ENCODE results near the gene XRCC3. TPM values are rescaled to one million over a fixed set of nuclear protein-coding genes. Genes with fewer than 3 reads are reported as not detected.

XRCC3 gene
- total and polyA plus RNA-seq, 4 experiments from 2014 or later: 2.2 to 12.6 (median 6.7) TPM

GRCh38 chr14:103671911-103672310 lies 43.3 kb downstream of the XRCC3 start:
- CTCF ChIA-PET (ENCODE audit: partially characterized antibody): no interaction called here
- intact Hi-C loops (cut with micrococcal nuclease): no loop called here
- H3K36me3 ChIP-seq (ENCODE audit: insufficient read depth, low read length): peaks cover 53% of the 10 kb centered on the region
- H3K4me1 ChIP-seq (ENCODE audit: insufficient read depth, low read length): no peaks in the 10 kb centered on the region
- peaks cover 0 to 1% (median 0%) of the 10 kb centered on the region in 4 donors for H3K4me1 Mint-ChIP-seq
- peak overlapping the region in 2 of 7 donors; percentile 12 to 39 for H3K27ac Mint-ChIP-seq
- no peak overlapping the region for H3K4me3 Mint-ChIP-seq
- POLR2A ChIA-PET (ENCODE audit: partially characterized antibody): no interaction called here
- H3K4me3 ChIP-seq (ENCODE audit: low read length in 2 of 2): no peak overlapping the region
- no peaks in the 10 kb centered on the region for H3K27me3 ChIP-seq (ENCODE audit: insufficient read depth, low read length)
- H3K36me3 Mint-ChIP-seq: peaks cover 50 to 78% of the 10 kb centered on the region in 2 donors
- no peaks in the 10 kb centered on the region for H3K9me3 Mint-ChIP-seq
- no peaks in the 10 kb centered on the region for H3K9me3 ChIP-seq (ENCODE audit: control insufficient read depth in 1 of 2, low read length in 2 of 2)
- H3K27ac ChIP-seq (ENCODE audit: low read depth, low read length): no peak overlapping the region
- DNase-seq: no peak
- H3K27me3 Mint-ChIP-seq: no peaks in the 10 kb centered on the region

- Histone ChIP-seq H3K9me3 (ENCODE audit: control insufficient read depth in 1 of 2, low read length in 2 of 2) (no peaks in the 10 kb centered on the region), H3K27ac (ENCODE audit: low read depth, low read length) (no peak overlapping the region), H3K4me3 (ENCODE audit: low read length in 2 of 2) (no peak overlapping the region), H3K27me3 (ENCODE audit: insufficient read depth, low read length) (no peaks in the 10 kb centered on the region), H3K4me1 (ENCODE audit: insufficient read depth, low read length) (no peaks in the 10 kb centered on the region), H3K36me3 (ENCODE audit: insufficient read depth, low read length) (peaks cover 50% of the 10 kb centered on the region)
- peaks cover 0 to 4% (median under 1%) of the 10 kb centered on the region in 4 donors for H3K4me1 Mint-ChIP-seq
- no peak for DNase-seq
- ChIA-PET CTCF (ENCODE audit: partially characterized antibody) (no interaction called here), POLR2A (ENCODE audit: partially characterized antibody) (no interaction called here)
- no peaks in the 10 kb centered on the region for H3K9me3 Mint-ChIP-seq
- H3K36me3 Mint-ChIP-seq: peaks cover 37 to 70% of the 10 kb centered on the region in 2 donors
- no peaks in the 10 kb centered on the region for H3K27me3 Mint-ChIP-seq
- intact Hi-C loops (cut with micrococcal nuclease): no loop called here
- no peak overlapping the region for H3K27ac Mint-ChIP-seq
- H3K4me3 Mint-ChIP-seq: no peak overlapping the region
Observed at GRCh38 chr14:103669370-103669769, 45.9 kb downstream of the XRCC3 start.

DNA sequence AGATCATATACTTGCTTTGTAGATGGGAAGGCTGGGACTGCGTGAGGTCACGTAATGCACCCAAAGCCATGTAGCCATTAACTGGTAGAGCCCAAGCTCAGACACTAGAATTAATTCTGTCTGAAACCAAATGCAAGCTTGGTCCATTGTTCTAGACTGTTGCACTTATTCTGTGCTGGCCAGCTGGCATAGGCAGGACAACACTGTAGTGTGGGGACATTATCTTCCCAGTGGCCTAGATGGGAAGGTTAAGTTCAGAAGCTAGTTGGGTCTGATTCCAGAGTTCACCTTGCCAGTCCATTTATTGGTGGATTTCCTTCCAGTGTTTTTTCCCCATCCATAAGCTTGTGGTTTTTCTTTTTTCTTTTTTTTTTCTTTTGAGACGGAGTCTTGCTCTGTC lies 47.1 kb downstream of the XRCC3 start:
- Histone ChIP-seq H3K27me3 (ENCODE audit: insufficient read depth, low read length) (no peaks in the 10 kb centered on the region), H3K27ac (ENCODE audit: low read depth, low read length) (no peak overlapping the region), H3K9me3 (ENCODE audit: control insufficient read depth in 1 of 2, low read length in 2 of 2) (no peaks in the 10 kb centered on the region), H3K4me3 (ENCODE audit: low read length in 2 of 2) (no peak overlapping the region), H3K4me1 (ENCODE audit: insufficient read depth, low read length) (no peaks in the 10 kb centered on the region), H3K36me3 (ENCODE audit: insufficient read depth, low read length) (peaks cover 50% of the 10 kb centered on the region)
- ChIA-PET CTCF (ENCODE audit: partially characterized antibody) (no interaction called here), POLR2A (ENCODE audit: partially characterized antibody) (no interaction called here)
- H3K4me3 Mint-ChIP-seq: no peak overlapping the region
- no peaks in the 10 kb centered on the region for H3K9me3 Mint-ChIP-seq
- peaks cover 0 to 4% (median under 1%) of the 10 kb centered on the region in 4 donors for H3K4me1 Mint-ChIP-seq
- peaks cover 36 to 72% of the 10 kb centered on the region in 2 donors for H3K36me3 Mint-ChIP-seq
- no peaks in the 10 kb centered on the region for H3K27me3 Mint-ChIP-seq
- no peak overlapping the region for H3K27ac Mint-ChIP-seq
- no peak for DNase-seq
- intact Hi-C loops (cut with micrococcal nuclease): no loop called here

DNA sequence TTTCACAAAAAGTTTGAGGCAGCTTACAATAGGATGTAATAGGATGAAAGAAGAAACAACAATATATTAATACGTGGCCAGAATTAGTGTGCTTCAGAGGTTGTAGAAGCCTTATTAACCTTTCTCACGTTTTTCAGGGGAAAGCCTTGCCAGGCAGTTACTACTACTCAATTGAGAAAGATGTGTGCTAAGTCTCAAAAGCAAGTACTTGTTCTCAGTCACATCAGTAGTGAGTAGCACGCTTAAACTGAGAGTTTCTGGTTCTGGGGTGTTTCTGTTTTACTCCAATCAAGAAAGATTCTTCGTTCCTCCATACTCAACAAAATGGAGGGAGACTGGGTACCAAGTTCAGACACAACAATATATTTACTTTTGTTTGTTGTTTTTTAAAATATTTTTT lies 47.6 kb downstream of the XRCC3 start:
- H3K27me3 Mint-ChIP-seq: no peaks in the 10 kb centered on the region
- H3K4me3 ChIP-seq (ENCODE audit: low read length in 2 of 2): no peak overlapping the region
- no peak for DNase-seq
- no peaks in the 10 kb centered on the region for H3K9me3 ChIP-seq (ENCODE audit: control insufficient read depth in 1 of 2, low read length in 2 of 2)
- H3K4me1 ChIP-seq (ENCODE audit: insufficient read depth, low read length): no peaks in the 10 kb centered on the region
- H3K4me1 Mint-ChIP-seq: peaks cover 0 to 4% (median under 1%) of the 10 kb centered on the region in 4 donors
- H3K4me3 Mint-ChIP-seq: no peak overlapping the region
- H3K27me3 ChIP-seq (ENCODE audit: insufficient read depth, low read length): no peaks in the 10 kb centered on the region
- no peaks in the 10 kb centered on the region for H3K9me3 Mint-ChIP-seq
- peak overlapping the region in 1 of 7 donors; percentile 13 for H3K27ac Mint-ChIP-seq
- peaks cover 46% of the 10 kb centered on the region for H3K36me3 ChIP-seq (ENCODE audit: insufficient read depth, low read length)
- no peak overlapping the region for H3K27ac ChIP-seq (ENCODE audit: low read depth, low read length)
- H3K36me3 Mint-ChIP-seq: peaks cover 32 to 69% of the 10 kb centered on the region in 2 donors
- ChIA-PET CTCF (ENCODE audit: partially characterized antibody) (no interaction called here), POLR2A (ENCODE audit: partially characterized antibody) (no interaction called here)
- intact Hi-C loops (cut with micrococcal nuclease): no loop called here

- Mint-ChIP-seq H3K27ac (peak overlapping the region in 3 of 7 donors; percentile 22 to 68 (median 27)), H3K4me1 (peaks cover 4 to 5% (median 4%) of the 10 kb centered on the region in 4 donors), H3K4me3 (no peak overlapping the region), H3K27me3 (no peaks in the 10 kb centered on the region), H3K9me3 (no peaks in the 10 kb centered on the region), H3K36me3 (peaks cover 20 to 68% of the 10 kb centered on the region in 2 donors)
- H3K36me3 ChIP-seq (ENCODE audit: insufficient read depth, low read length): peaks cover 37% of the 10 kb centered on the region
- no peaks in the 10 kb centered on the region for H3K4me1 ChIP-seq (ENCODE audit: insufficient read depth, low read length)
- H3K9me3 ChIP-seq (ENCODE audit: control insufficient read depth in 1 of 2, low read length in 2 of 2): no peaks in the 10 kb centered on the region
- H3K4me3 ChIP-seq (ENCODE audit: low read length in 2 of 2): no peak overlapping the region
- no peaks in the 10 kb centered on the region for H3K27me3 ChIP-seq (ENCODE audit: insufficient read depth, low read length)
- ChIA-PET CTCF (ENCODE audit: partially characterized antibody) (no interaction called here), POLR2A (ENCODE audit: partially characterized antibody) (no interaction called here)
- no peak for DNase-seq
- no peak overlapping the region for H3K27ac ChIP-seq (ENCODE audit: low read depth, low read length)
- intact Hi-C loops (cut with micrococcal nuclease): no loop called here
Observed at GRCh38 chr14:103663506-103663905, 51.7 kb downstream of the XRCC3 start.

DNA sequence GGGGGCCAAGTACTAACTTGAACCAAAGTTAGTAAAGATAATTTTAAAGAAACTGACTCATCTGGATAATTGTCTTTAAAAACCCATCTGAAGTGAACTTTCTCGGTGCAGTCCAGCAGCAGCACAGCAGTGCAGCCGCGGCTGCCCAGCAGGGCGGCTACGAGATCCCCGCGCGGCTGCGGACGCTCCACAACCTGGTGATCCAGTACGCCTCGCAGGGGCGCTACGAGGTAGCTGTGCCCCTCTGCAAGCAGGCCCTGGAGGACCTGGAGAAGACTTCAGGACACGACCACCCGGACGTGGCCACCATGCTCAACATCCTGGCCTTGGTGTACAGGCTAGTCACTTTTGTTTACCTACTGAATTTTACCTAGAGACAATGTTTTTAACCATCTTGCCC lies 52.7 kb downstream of the XRCC3 start:
- Histone ChIP-seq H3K4me1 (ENCODE audit: insufficient read depth, low read length) (no peaks in the 10 kb centered on the region), H3K9me3 (ENCODE audit: control insufficient read depth in 1 of 2, low read length in 2 of 2) (no peaks in the 10 kb centered on the region), H3K4me3 (ENCODE audit: low read length in 2 of 2) (no peak overlapping the region), H3K27ac (ENCODE audit: low read depth, low read length) (no peak overlapping the region), H3K36me3 (ENCODE audit: insufficient read depth, low read length) (peaks cover 39% of the 10 kb centered on the region), H3K27me3 (ENCODE audit: insufficient read depth, low read length) (no peaks in the 10 kb centered on the region)
- Mint-ChIP-seq H3K4me3 (no peak overlapping the region), H3K4me1 (peaks cover 4 to 6% (median 5%) of the 10 kb centered on the region in 4 donors), H3K9me3 (no peaks in the 10 kb centered on the region), H3K36me3 (peaks cover 26 to 67% of the 10 kb centered on the region in 2 donors), H3K27me3 (no peaks in the 10 kb centered on the region), H3K27ac (no peak overlapping the region)
- CTCF ChIA-PET (ENCODE audit: partially characterized antibody): no interaction called here
- DNase-seq: no peak
- intact Hi-C loops (cut with micrococcal nuclease): no loop called here
- POLR2A ChIA-PET (ENCODE audit: partially characterized antibody): interaction anchor here (0.6 kb wide), 1 partner anchor 84 kb away, joined by 3 read pairs; no protein-coding TSS in a partner anchor

DNA sequence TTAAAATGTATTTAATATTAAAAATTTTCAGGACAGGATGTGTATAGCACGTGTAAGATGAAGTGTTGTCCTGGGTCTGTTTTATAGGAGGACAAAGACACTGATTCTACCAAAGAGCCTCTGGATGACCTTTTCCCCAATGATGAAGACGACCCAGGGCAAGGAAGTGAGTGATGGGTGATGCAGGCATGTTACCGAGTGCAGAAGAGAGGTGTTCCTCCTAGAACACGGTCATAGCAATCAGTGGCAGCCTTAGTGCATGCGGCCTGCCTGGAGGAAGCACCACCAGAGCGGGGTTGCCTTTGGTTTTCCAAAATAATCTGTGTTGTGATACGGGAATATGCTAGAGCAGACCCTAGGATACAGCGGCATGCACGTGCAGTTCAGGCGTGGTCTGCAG lies 53.2 kb downstream of the XRCC3 start:
- Mint-ChIP-seq H3K27me3 (no peaks in the 10 kb centered on the region), H3K4me1 (peaks cover 4 to 6% (median 5%) of the 10 kb centered on the region in 4 donors), H3K4me3 (no peak overlapping the region), H3K27ac (peak overlapping the region in 1 of 7 donors; percentile 29), H3K9me3 (no peaks in the 10 kb centered on the region), H3K36me3 (peaks cover 31 to 68% of the 10 kb centered on the region in 2 donors)
- no peak overlapping the region for H3K27ac ChIP-seq (ENCODE audit: low read depth, low read length)
- H3K36me3 ChIP-seq (ENCODE audit: insufficient read depth, low read length): peaks cover 40% of the 10 kb centered on the region
- CTCF ChIA-PET (ENCODE audit: partially characterized antibody): interaction anchor here (1.9 kb wide), 1 partner anchor 18 kb away, joined by 4 read pairs; no protein-coding TSS in a partner anchor
- DNase-seq: no peak
- POLR2A ChIA-PET (ENCODE audit: partially characterized antibody): no interaction called here
- no peaks in the 10 kb centered on the region for H3K27me3 ChIP-seq (ENCODE audit: insufficient read depth, low read length)
- H3K4me1 ChIP-seq (ENCODE audit: insufficient read depth, low read length): no peaks in the 10 kb centered on the region
- H3K9me3 ChIP-seq (ENCODE audit: control insufficient read depth in 1 of 2, low read length in 2 of 2): no peaks in the 10 kb centered on the region
- no peak overlapping the region for H3K4me3 ChIP-seq (ENCODE audit: low read length in 2 of 2)
- intact Hi-C loops (cut with micrococcal nuclease): no loop called here

DNA sequence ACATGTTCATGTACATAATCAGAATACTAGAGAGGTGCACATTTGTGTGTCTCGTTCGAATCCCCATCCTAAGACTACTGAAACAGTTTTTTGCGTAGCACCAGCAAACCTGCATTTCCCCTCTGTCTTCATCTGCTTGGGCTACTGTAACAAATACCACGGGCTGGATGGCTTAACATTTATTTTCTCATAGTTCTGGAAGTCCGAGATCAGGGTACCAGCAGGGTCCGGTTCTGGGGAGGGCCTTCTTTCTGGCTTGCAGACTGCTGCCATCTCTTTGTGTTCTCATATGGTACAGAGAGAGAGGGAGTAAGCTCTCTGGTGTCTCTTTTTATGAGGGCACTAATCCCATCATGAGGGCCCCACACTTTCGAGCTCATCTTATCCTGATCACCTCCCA lies 55.6 kb downstream of the XRCC3 start:
- Histone ChIP-seq H3K4me3 (ENCODE audit: low read length in 2 of 2) (no peak overlapping the region), H3K9me3 (ENCODE audit: control insufficient read depth in 1 of 2, low read length in 2 of 2) (no peaks in the 10 kb centered on the region), H3K36me3 (ENCODE audit: insufficient read depth, low read length) (peaks cover 53% of the 10 kb centered on the region), H3K27ac (ENCODE audit: low read depth, low read length) (no peak overlapping the region), H3K4me1 (ENCODE audit: insufficient read depth, low read length) (no peaks in the 10 kb centered on the region), H3K27me3 (ENCODE audit: insufficient read depth, low read length) (no peaks in the 10 kb centered on the region)
- H3K9me3 Mint-ChIP-seq: no peaks in the 10 kb centered on the region
- POLR2A ChIA-PET (ENCODE audit: partially characterized antibody): no interaction called here
- H3K36me3 Mint-ChIP-seq: peaks cover 37 to 74% of the 10 kb centered on the region in 2 donors
- no peaks in the 10 kb centered on the region for H3K27me3 Mint-ChIP-seq
- intact Hi-C loops (cut with micrococcal nuclease): no loop called here
- H3K4me3 Mint-ChIP-seq: no peak overlapping the region
- H3K27ac Mint-ChIP-seq: peak overlapping the region in 1 of 7 donors; percentile 55
- DNase-seq: no peak
- peaks cover 4 to 10% (median 7%) of the 10 kb centered on the region in 4 donors for H3K4me1 Mint-ChIP-seq
- CTCF ChIA-PET (ENCODE audit: partially characterized antibody): no interaction called here
